AG04450 (cell line): ENCODE results near the gene ZC2HC1B. TPM values are rescaled to one million over a fixed set of nuclear protein-coding genes. Genes with fewer than 3 reads are reported as not detected.

Experiments
- CTCF ChIA-PET: fragments of 300-600, 350-600 bp; formaldehyde crosslinking; extraction: SDS; loops from one replicate; lab custom pipeline; 2022; ENCODE audit warnings: antibody characterized with exemption, inconsistent platforms; lab: Charles Lee
- POLR2A ChIA-PET: fragments of 350-600 bp; formaldehyde crosslinking; extraction: SDS; loops from one replicate; lab custom pipeline; 2021; ENCODE audit warnings: antibody characterized with exemption, inconsistent platforms; lab: Yijun Ruan, JAX
- DNase-seq: peaks from one replicate; pipeline ENCODE4 v3.0.0-alpha.2; 2011; ENCODE audit warnings: low read depth, low spot score
- H3K27ac ChIP-seq: one replicate; pipeline ENCODE4 v1.5.1; 2012; ENCODE audit warnings: low read depth, low read length, control low read depth
- H3K27me3 ChIP-seq: one replicate; pipeline ENCODE4 v1.6.0; 2012; ENCODE audit warnings: low read length; ENCODE audit not compliant: control insufficient read depth, insufficient read depth
- H3K4me3 ChIP-seq: 2 replicates; pipeline ENCODE4 v1.5.1; 2011; ENCODE audit warnings: mild to moderate bottlenecking, low read depth, low read length, control low read depth
- H3K9me3 ChIP-seq: 2 replicates; pipeline ENCODE4 v1.5.1; 2012; ENCODE audit warnings: low read length; ENCODE audit not compliant: control insufficient read depth, insufficient read depth
- CTCF ChIP-seq: IDR thresholded peaks from 2 replicates; pipeline ENCODE4 v1.5.1; 2011; ENCODE audit warnings: low read depth, low read length, control low read depth, inconsistent platforms
- polyA plus RNA-seq: library from polyadenylated mRNA; depleted of rRNA; stranded (reverse); fragments of >200 nt; gene quantifications from 2 replicates; pipeline ENCODE4 v1.2.3, GENCODE V29; 2011

The ZC2HC1B gene
- polyA plus RNA-seq, 1 experiment: not detected

GRCh38 chr6:143941852-143942627 is 77.8 kb downstream of the ZC2HC1B start:
- H3K27ac ChIP-seq: no peak overlapping the region
- TF ChIP-seq CTCF: peak; percentile 65
- no peak for DNase-seq
- POLR2A ChIA-PET: no interaction called here
- no peak overlapping the region for H3K4me3 ChIP-seq
- CTCF ChIA-PET: interaction anchor here (0.6 to 5.0 kb wide), 7 partner anchors 8 to 366 kb away, joined by 3 to 44 read pairs (median 4); no protein-coding TSS in a partner anchor
- peaks cover 6% of the 10 kb centered on the region for H3K27me3 ChIP-seq
- H3K9me3 ChIP-seq: no peaks in the 10 kb centered on the region

- no peaks in the 10 kb centered on the region; the same call in 1 of the 2 replicates for H3K9me3 ChIP-seq
- ChIA-PET CTCF (interaction anchor here (1.3 kb wide), 1 partner anchor 8 kb away, joined by 4 read pairs; no protein-coding TSS in a partner anchor), POLR2A (interaction anchor here (0.6 kb wide), 1 partner anchor 1450 kb away, joined by 3 read pairs; no protein-coding TSS in a partner anchor)
- no peak for DNase-seq
- no peak for TF ChIP-seq CTCF
- H3K27me3 ChIP-seq: no peaks in the 10 kb centered on the region
- H3K27ac ChIP-seq: no peak overlapping the region
- no peak overlapping the region for H3K4me3 ChIP-seq
Observed at GRCh38 chr6:143948208-143948607, 83.9 kb downstream of the ZC2HC1B start.

- ChIA-PET CTCF (interaction anchor here (2.2 kb wide), 1 partner anchor 8 kb away, joined by 7 read pairs; no protein-coding TSS in a partner anchor), POLR2A (no interaction called here)
- TF ChIP-seq CTCF: no peak
- Histone ChIP-seq H3K9me3 (no peaks in the 10 kb centered on the region; the same call in 1 of the 2 replicates), H3K4me3 (no peak overlapping the region), H3K27ac (no peak overlapping the region), H3K27me3 (no peaks in the 10 kb centered on the region)
- DNase-seq: no peak
Observed at GRCh38 chr6:143949535-143949934, 85.3 kb downstream of the ZC2HC1B start.

GRCh38 chr6:143949962-143950361 is 85.7 kb downstream of the ZC2HC1B start:
- no peaks in the 10 kb centered on the region for H3K27me3 ChIP-seq
- CTCF ChIA-PET: interaction anchor here (2.0 to 2.2 kb wide), 2 partner anchors 8 to 10 kb away, joined by 7 to 9 read pairs; no protein-coding TSS in a partner anchor
- POLR2A ChIA-PET: no interaction called here

More at GRCh38 chr6:143949962-143950361, 85.7 kb downstream of the ZC2HC1B start:
- no peak for DNase-seq
- TF ChIP-seq CTCF: no peak
- H3K9me3 ChIP-seq: no peaks in the 10 kb centered on the region; the same call in 1 of the 2 replicates
- no peak overlapping the region for H3K27ac ChIP-seq
- no peak overlapping the region for H3K4me3 ChIP-seq
